ENCODE measurements around the gene CCDC167.

Gene CCDC167

DNA sequence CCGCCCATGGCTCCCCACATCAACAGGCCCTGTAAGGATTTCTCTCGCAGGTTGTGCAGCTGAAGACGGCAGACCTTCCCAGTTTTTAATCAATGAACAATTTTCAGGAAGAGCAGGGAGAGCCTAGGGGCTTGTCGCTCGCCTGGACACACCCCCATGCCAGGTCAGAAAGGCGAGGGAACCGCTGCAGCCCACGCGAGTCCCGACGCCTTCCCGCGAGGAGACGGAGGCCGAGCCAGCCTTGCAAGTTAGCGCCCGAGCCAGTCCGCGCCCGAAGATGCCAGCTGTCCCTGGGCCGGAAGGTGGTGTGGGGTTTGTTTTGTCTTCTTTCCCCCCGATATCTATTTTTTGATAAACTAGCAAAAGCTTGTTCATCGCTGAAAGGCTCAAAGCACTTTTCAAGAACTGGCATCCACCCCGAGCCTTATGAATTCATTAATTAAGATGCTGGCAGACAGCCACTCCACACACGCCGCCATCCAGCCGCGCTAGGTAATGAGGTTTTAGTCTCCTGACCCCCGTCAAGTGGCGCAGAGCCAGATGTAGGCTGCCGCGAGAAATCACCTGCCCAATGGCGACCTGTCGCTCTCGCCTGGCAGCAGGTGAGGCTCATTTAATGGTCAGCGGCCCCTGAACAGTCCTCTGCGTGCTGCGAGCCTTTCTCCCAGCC lies 6.6 kb downstream of the CCDC167 start:
- no peak for TF ChIP-seq ZNF274 (IDR thresholded peaks at IDR 0.05; ENCODE audit: low read depth, low read length)

DNA sequence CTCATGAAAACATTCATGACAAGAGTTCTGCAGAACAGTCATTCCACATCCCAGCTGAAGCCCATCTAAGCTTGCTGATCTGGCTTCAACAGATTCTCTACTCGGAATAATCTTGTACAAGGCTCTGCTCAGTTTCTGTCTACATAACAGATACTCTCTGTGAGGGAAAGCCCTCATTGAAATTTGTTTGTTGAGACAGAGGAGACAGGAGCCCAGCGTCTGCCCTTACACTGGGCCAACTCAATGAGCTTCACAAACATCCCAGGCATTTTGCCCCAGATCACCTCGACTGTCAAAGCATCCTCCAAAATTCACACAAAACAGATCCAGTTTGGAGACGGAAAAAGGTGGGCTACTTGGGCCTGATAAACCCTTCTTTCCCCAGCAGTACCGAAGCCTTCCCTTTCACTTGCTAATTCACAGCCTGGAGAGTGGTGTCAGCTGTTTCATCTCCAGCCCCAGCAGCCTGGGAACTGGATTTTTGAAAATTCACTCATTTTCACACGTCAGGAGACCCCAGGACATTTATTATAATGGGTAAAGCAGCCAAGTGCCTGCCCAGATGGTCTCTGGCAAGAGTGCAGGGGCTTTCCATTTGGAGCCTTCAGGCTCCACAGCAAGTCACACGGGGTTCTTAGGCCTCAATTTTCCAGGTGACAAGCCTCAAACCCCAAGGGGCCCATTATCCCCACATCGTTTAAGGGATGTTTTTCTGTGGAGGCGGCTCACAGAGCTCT lies 7.3 kb downstream of the CCDC167 start:
- TF ChIP-seq ZNF274 (IDR thresholded peaks at IDR 0.05; ENCODE audit: low read depth, low read length) = no peak
- H3K4me3 ChIP-seq (ENCODE audit: low read length) = no peak overlapping the region

More for the DNA sequence above, 6.6 kb downstream of the CCDC167 start:
- no peak overlapping the region for H3K4me3 ChIP-seq (ENCODE audit: low read length)

DNA sequence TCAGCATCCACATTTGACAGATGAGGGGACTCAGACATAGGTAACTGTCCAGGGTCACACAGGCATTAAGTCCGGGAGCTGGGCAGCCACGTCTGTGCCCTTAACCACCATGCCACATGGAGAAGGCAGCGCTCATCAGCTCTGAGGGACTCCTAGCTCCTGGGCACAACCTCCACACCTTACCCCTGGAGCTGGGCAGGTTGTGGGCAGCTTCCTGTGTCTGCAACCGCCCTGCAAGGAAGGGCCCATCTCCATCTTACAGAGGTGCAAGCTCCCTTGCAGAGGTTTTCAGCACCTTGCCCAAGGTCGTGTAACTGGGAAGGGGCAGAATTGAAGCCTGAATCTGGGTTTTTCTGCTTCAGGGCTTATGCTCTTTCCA lies 7.9 kb downstream of the CCDC167 start:
- no peak overlapping the region for H3K4me3 ChIP-seq (ENCODE audit: low read length)
- TF ChIP-seq ZNF274 (IDR thresholded peaks at IDR 0.05; ENCODE audit: low read depth, low read length) = no peak

DNA sequence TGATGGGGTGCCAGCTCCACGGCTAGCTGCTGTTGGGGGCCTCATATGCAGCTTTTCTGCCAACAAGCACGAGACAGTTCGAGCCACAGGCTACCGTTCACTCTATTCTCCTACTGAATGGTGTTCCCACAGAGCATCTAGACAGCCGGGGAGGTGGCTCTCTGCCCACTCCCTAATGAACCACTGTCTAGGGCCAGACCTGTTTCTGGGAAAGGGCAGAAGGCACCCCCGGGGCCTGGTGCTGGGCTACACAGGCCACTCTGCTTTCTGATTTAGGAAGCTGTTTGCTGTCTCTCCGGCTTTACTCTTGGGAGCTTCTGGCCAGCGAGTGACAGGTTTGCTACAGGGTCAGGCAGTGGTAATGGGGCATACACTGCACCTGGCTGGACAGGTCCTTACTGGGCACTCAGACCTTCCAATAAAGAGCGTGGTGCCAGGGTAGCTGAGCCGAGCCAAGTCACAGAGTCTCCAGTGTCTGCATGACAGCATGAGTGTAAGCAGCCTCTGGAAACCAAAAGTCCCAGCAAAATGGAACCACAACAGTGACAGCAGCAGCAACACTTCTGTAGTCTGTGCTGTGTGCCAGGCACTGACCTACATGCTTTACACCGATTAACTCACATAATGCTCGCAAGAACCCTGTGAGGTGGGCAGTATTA lies 8.4 kb downstream of the CCDC167 start:
- H3K4me3 ChIP-seq (ENCODE audit: low read length) = no peak overlapping the region
- no peak for TF ChIP-seq ZNF274 (IDR thresholded peaks at IDR 0.05; ENCODE audit: low read depth, low read length)

DNA sequence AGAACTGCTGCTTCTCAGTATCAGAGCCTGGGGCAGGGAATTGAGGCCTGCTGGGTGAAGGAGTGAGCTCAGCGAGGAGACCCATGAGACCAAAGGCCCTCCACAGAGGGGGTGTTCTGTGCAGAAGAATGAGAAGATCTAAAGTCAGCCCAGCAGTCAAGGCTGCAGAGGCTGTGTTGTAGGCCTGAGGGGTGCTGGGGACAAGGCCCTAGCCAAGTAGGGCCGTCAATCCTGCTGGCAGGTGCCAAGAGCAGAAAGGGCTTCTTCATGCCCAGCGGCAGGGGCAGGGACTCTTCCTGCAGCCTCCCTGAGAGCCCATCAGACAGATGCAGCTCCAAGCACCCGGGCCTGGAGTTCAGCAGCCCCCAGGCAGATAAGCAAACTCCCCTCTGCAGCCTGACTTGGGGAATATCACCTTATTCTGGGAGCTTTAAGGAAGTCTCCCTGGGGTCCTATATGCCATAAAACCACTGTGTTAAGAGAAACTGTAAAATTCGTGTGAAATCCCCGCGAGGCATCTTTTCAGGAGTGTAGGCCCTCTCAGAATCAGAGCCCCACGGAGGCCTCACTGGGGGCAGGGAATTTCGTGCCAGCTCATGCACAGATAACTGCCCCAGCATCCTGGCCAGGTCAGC lies 9.0 kb downstream of the CCDC167 start:
- no peak for TF ChIP-seq ZNF274 (IDR thresholded peaks at IDR 0.05; ENCODE audit: low read depth, low read length)
- no peak overlapping the region for H3K4me3 ChIP-seq (ENCODE audit: low read length)

DNA sequence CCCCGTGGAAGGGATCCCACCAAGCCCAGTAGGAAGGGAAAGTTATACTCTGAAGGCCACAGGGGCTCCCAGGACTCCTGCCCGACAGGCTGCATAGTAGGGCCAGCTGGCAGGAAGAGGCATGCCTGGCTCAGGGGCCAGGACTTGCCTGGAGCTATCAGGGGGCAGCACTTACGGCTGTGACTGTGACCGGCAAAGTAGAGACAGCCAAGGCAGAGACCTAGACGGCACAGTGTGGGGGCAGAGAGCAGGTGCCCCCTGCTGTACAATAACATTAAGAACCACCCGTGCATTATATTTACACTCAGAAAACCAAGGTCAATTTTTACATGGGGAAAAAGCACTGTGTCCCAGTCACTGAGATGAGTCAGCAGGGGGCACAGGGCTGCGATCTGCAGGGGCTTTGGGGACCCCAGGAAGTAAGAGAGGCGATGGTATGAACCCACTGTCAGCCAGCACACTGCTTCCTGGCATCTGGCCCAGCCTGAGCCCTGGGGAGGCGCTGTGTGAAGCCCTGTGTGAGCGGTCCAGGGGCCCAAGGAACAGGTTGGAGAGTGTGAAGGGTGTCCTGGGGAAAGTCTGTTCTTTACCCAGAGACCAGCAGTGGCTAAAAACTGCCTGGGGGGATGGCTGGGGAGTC lies 9.9 kb downstream of the CCDC167 start:
- TF ChIP-seq ZNF274 (IDR thresholded peaks at IDR 0.05; ENCODE audit: low read depth, low read length) = no peak
- H3K4me3 ChIP-seq (ENCODE audit: low read length) = no peak overlapping the region

DNA sequence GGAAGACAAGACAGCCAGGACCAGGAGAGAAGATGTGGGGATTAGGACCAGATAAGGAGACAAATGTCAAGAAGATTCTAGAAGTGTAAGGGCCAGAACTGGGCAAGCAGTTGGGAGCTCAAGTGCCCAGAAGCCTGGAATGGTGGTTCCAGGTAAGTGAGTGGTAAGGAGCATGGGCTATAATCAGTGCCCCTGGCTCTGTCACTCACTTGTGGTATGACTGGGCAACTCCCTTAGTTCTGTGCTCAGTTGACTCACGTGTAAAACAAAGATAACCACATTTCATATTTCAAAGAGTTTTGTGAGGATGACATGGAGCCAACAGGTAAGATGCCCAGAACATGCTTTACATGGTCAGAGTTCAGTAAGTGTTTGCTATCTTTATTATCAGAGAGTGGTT lies 11.2 kb downstream of the CCDC167 start:
- H3K4me3 ChIP-seq (ENCODE audit: low read length) = no peak overlapping the region
- no peak for TF ChIP-seq ZNF274 (IDR thresholded peaks at IDR 0.05; ENCODE audit: low read depth, low read length)

DNA sequence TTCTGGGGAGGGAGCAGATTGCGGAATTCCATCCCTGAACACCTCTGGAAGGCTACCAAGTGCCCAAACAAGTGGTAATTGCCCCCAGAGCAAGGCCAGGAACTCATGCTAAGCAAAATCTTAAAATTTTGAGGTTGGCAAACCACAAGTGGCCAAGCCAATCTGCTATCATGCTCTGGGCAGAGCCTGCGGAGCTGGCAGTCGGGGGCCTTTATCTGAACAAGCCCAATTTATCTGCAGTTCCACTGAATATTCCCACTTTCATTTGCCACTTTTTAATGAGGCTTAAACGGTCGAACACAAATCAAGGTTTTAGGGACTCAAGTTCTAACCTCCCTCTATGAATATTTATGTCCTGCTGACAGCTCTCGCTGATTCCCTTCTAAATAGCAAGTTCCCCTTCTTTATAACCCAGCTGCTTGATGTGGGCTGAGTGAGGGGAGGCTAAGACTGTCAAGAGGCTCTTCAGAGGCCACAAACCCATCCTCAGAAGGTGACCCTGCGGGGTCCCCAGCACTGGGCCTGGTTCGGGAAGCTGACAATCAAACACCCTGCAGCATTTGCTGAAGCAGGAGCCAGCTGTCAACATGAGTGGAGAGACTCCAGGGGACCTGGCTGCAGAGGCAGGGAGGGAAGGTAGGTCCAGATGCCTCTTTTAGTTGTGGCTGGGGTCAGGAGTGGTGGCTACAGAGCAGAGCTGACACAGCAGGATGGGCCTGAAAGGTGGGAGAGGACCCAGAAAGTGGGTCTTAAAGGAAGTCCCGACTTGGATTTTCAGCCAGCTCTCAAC lies 11.9 kb downstream of the CCDC167 start:
- H3K4me3 ChIP-seq (ENCODE audit: low read length) = no peak overlapping the region
- no peak for TF ChIP-seq ZNF274 (IDR thresholded peaks at IDR 0.05; ENCODE audit: low read depth, low read length)

DNA sequence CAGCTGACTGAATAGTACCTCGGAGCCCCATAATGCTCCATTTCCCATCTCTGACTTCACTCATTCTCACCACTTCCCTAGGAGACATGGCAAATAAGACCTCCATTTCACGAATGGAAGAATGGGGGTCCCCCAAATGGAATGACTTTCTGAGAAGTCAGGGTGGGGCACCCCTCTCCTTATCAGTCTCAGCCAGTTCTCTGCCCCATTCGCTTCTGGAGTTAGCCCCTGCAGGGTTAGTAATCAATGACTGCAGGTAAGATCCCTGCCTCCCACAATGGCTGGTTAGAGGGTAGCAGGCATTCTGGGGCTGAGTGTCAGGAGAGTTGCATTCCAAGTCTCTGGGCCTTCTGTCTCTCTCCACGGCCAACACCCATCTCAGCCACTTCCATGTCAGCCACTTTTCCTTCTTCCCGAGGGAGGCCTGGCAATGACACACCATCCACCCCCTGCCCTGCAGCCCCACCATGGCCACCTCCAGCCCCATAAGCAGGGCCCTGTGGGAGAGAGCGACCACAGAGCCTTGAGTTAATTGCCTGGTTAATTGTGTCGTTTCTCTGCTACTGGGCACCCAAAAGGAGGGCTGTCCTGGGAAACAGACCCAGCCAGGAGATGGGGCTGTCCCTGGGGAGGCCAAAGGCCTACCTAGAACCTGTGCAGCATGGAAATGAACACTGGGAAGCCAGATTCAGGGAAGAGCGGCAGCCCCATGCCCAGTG lies 13.4 kb downstream of the CCDC167 start:
- no peak for TF ChIP-seq ZNF274 (IDR thresholded peaks at IDR 0.05; ENCODE audit: low read depth, low read length)
- no peak overlapping the region for H3K4me3 ChIP-seq (ENCODE audit: low read length)

DNA sequence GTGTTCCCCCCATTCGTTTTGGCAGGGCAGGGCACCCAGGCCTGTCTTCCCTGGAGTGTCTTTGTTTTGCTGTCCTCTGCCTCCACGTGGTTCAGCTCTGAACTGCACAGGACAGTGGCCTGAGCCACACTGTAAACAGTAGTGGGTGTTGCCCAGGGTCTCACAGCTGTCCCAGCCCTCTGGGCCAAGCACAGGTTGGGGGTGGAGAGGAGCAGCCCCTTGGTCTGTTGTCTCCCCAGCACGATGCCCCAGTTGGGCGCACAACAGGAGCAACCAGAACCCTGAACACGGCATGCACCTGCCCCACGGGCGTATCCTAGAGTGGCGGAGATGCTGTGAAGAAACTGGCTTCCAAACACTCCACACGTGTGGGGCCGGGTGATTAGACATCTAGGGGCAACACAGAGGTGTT lies 14.4 kb downstream of the CCDC167 start:
- no peak overlapping the region for H3K4me3 ChIP-seq (ENCODE audit: low read length)
- no peak for TF ChIP-seq ZNF274 (IDR thresholded peaks at IDR 0.05; ENCODE audit: low read depth, low read length)

DNA sequence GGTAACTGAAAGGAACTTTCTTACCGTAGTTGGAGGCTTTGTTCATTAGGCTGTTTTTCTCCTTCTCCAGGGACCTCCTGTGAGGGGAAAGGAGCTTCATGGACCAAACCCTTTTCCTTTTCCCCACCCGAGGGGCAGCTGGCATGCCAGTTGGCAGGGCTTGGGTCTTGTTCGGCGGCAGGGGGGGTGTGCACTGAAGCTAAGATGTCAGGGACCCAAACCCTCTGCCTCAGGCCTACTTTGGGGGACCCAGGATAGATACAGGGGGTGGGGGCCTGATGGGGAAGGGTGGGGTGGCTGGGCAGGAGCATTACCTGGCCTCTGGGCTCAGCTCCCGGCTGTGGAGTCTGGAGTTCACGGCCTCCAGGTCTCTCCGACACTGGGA lies 14.9 kb downstream of the CCDC167 start:
- TF ChIP-seq ZNF274 (IDR thresholded peaks at IDR 0.05; ENCODE audit: low read depth, low read length) = no peak
- H3K4me3 ChIP-seq (ENCODE audit: low read length) = no peak overlapping the region

DNA sequence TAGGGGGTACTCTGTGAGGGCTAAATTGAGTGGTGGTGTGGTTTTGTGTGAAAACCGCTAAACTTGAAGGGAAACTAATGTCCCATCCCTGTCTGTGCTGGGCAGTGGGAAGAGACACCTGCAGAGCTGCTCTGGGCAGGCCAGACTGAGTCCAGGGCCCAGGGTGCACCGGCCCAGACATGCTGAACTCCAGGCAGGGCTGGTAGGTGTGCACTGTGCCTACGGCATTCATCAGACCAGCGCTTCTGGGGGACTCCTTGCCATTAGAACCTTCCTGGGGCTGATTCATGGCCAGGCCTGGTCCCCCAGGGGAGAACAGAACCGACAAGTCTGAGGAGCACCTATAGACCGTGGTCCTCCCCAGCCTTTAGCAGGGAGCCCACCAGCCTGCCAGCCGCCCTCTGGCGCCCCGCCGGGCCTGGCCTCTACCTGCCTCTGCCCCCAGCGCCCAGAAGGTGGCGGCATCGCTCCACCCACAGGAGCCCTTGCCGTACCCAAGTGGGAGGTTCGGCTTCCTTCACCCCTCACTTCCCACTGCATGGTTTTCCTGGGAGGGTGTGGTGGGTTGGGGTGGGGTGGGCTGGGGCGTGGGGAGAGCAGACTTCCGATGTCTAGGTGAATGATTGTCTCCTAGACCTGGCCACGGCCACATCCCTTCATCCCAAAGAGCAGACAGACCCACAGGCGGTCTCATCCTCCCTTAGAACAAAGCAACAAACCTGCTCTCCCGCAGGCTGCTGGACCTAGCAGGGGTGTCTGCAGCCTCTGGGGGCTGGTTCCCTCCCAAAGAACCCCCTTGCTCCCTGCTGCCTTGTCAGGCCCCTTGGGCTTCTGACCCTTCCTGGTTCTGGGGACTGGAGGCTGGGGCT lies 15.5 kb downstream of the CCDC167 start:
- TF ChIP-seq ZNF274 (IDR thresholded peaks at IDR 0.05; ENCODE audit: low read depth, low read length) = no peak
- H3K4me3 ChIP-seq (ENCODE audit: low read length) = no peak overlapping the region
